Gastrocnemius medialis (tissue), 4 donors: ENCODE data around the gene CEPT1. TPM values are rescaled to one million over a fixed set of nuclear protein-coding genes. Genes with fewer than 3 reads are reported as not detected.
A peak's percentile ranks its signal among the peaks of the same experiment; 100 is the strongest.

Source experiments
- ATAC-seq, 2 donors: fragments of 150-250 bp; one replicate each; pipeline ENCODE4 v1.9.1; 2016
- DNase-seq, 2 donors: peaks; one replicate each; pipeline ENCODE4 v3.0.0-alpha.2; 2019
- H3K27ac ChIP-seq, 4 donors: fragments of 200-600 bp; sonication (generic); 1 replicate in 1 of 4; 2 replicates in 3 of 4; pipeline ENCODE4 v1.5.1; 2016 to 2018; ENCODE audit warnings: mild to moderate bottlenecking in 2 of 4, moderate library complexity in 1 of 4
- H3K27me3 ChIP-seq, 3 donors: fragments of 200-600 bp; sonication (generic) in 2 of 3; 1 replicate in 1 of 3; 2 replicates in 2 of 3; pipeline versions ENCODE4 v1.5.1 to v1.6.0; 2016 to 2019; ENCODE audit warnings: mild to moderate bottlenecking in 1 of 3, moderate library complexity in 1 of 3
- H3K36me3 ChIP-seq, 2 donors: fragments of 200-600 bp; sonication (generic) in 1 of 2; one replicate each; pipeline ENCODE4 v1.5.1; 2017 to 2018
- H3K4me1 ChIP-seq, 2 donors: fragments of 200-600 bp; sonication (generic) in 1 of 2; one replicate each; pipeline ENCODE4 v1.5.1; 2016 to 2017; ENCODE audit warnings: mild to moderate bottlenecking in 2 of 2
- H3K4me3 ChIP-seq, 4 donors: fragments of 200-600 bp; sonication (generic) in 3 of 4; 1 replicate in 1 of 4; 2 replicates in 3 of 4; pipeline ENCODE4 v1.5.1; 2016 to 2019; ENCODE audit warnings: mild to moderate bottlenecking in 2 of 4
- H3K9me3 ChIP-seq, 3 donors: fragments of 200-600 bp; sonication (generic) in 2 of 3; 1 replicate in 1 of 3; 2 replicates in 2 of 3; pipeline ENCODE4 v1.5.1; 2016 to 2019
- POLR2A ChIP-seq, 2 donors: fragments of 450-650 bp; IDR thresholded peaks; one replicate each; pipeline ENCODE4 v1.6.1; 2017; ENCODE audit warnings: antibody characterized with exemption in 2 of 2, mild to moderate bottlenecking in 2 of 2, moderate library complexity in 2 of 2
- in situ Hi-C, 4 donors: fragments of 200-750 bp; cut with MboI; loops; one replicate each; pipeline versions ENCODE4 v1.15.0 to v1.8.0; 2017; ENCODE audit warnings: low sequenced_read_pairs in 4 of 4
- intact Hi-C: fragments of 100-400 bp; cut with DNase I; formaldehyde crosslinking; loops from one replicate; pipeline ENCODE4 v1.15.1; 2023; ENCODE audit warnings: low total_unique reads
- total RNA-seq, 4 donors: library from RNA; depleted of rRNA; stranded (reverse); fragments of >200 nt; gene quantifications; one replicate each; pipeline versions ENCODE4 v1.1.0 to v1.2.3, GENCODE V29; 2016
- TF ChIP-seq, protein P1 (sequence below), 5 experiments: fragments of 450-650 bp in 3 of 5; fragments of 200-600 bp in 2 of 5; sonication (generic) in 2 of 5; IDR thresholded peaks in 4 of 5; conservative IDR thresholded peaks in 1 of 5; 1 replicate in 4 of 5; 2 replicates in 1 of 5; pipeline ENCODE4 v1.5.1; 2016 to 2019; ENCODE audit warnings: antibody characterized with exemption in 5 of 5, mild to moderate bottlenecking in 3 of 5, moderate library complexity in 3 of 5

CEPT1 gene
- total RNA-seq, 4 donors from 2014 or later, result 8.2 to 14.8 (median 10.6) TPM

DNA sequence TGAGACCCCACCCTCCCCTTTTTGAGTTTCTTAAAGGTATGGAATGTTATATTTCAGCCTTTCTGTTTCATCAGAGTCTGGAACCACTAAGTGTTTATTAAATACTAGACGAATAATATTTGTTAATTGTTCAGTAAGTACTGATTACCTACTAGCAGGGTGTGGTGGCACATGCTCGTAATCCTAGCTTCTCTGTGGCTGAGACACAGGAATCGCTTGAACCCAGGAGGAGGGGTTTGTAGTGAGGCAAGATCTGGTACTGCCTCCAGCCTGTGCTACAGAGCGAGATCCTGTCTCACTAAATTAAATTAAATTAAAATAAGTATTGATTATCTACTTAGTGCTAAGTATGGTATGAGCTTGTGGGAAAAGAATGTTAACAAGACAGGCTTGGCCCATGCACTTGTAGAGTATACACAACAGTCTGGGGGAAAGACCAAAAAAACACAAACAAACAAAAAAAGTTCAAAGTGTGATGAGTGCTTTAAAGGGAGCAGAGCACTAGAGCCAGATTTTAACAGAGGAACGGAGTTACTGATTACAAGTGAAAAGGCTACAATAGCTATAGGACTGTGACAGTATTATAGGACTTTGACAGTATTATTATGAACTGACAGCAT is 2.4 kb downstream of the CEPT1 start:
- intact Hi-C loops, result loop anchor here (5.0 to 10.0 kb wide), 3 partner anchors 180 to 622 kb away; partner anchors contain the start of genes ATP5PB, LRIF1 and WDR77
- Histone ChIP-seq H3K36me3 (no peaks in the 10 kb centered on the region), H3K4me3 (no peak overlapping the region), H3K9me3 (no peaks in the 10 kb centered on the region), H3K27ac (peak overlapping the region in 1 of 4 donors; percentile 22), H3K27me3 (no peaks in the 10 kb centered on the region), H3K4me1 (peaks cover 28 to 42% of the 10 kb centered on the region in 2 donors)
- TF ChIP-seq, protein P1, sequence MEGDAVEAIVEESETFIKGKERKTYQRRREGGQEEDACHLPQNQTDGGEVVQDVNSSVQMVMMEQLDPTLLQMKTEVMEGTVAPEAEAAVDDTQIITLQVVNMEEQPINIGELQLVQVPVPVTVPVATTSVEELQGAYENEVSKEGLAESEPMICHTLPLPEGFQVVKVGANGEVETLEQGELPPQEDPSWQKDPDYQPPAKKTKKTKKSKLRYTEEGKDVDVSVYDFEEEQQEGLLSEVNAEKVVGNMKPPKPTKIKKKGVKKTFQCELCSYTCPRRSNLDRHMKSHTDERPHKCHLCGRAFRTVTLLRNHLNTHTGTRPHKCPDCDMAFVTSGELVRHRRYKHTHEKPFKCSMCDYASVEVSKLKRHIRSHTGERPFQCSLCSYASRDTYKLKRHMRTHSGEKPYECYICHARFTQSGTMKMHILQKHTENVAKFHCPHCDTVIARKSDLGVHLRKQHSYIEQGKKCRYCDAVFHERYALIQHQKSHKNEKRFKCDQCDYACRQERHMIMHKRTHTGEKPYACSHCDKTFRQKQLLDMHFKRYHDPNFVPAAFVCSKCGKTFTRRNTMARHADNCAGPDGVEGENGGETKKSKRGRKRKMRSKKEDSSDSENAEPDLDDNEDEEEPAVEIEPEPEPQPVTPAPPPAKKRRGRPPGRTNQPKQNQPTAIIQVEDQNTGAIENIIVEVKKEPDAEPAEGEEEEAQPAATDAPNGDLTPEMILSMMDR (IDR thresholded peaks at IDR 0.05 in 4 of 5, conservative IDR thresholded peaks at IDR 0.05 in 1 of 5), result no peak
- no peak for TF ChIP-seq POLR2A (IDR thresholded peaks at IDR 0.05)
- DNase-seq, result no peak
- in situ Hi-C loops, result loop anchor here in 2 of 4 donors (25.0 kb wide), 1 partner anchor 620 kb away; the partner anchor contains the start of gene DDX20 (in 2 of the 2)
- no peak for ATAC-seq

DNA sequence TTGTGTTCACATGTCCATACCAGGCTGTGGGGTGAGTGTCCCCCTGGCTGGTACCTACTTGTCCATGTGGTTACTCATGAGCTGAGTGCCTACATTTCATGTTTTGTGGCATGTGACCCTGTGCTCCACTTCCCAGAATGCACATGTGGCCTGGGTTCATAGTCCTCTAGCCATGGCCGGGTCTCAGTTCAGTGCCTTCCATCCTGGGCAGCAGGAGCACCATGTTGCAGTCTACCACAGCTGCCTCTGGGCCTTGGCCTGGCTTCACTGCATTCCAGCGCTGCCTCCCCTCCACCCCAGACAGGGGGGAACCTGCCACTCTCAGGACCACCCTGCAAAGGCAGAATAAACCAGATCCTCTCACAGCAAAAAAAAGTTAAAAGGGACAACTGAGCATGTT is 5.5 kb downstream of the CEPT1 start:
- in situ Hi-C loops (loop anchor here in 2 of 4 donors (25.0 kb wide), 1 partner anchor 617 kb away; the partner anchor contains the start of gene DDX20 (in 2 of the 2)), intact Hi-C loops (loop anchor here (10.0 kb wide), 1 partner anchor 619 kb away; no protein-coding TSS in a partner anchor)
- DNase-seq (no peak), ATAC-seq (no peak)
- Histone ChIP-seq H3K9me3 (no peaks in the 10 kb centered on the region), H3K27me3 (no peaks in the 10 kb centered on the region), H3K36me3 (peaks cover 0 to 25% of the 10 kb centered on the region in 2 donors), H3K4me3 (no peak overlapping the region), H3K4me1 (peaks cover 23 to 30% of the 10 kb centered on the region in 2 donors), H3K27ac (no peak overlapping the region)
- no peak for TF ChIP-seq POLR2A (IDR thresholded peaks at IDR 0.05)
- TF ChIP-seq, protein P1 (IDR thresholded peaks at IDR 0.05 in 4 of 5, conservative IDR thresholded peaks at IDR 0.05 in 1 of 5), result no peak

DNA sequence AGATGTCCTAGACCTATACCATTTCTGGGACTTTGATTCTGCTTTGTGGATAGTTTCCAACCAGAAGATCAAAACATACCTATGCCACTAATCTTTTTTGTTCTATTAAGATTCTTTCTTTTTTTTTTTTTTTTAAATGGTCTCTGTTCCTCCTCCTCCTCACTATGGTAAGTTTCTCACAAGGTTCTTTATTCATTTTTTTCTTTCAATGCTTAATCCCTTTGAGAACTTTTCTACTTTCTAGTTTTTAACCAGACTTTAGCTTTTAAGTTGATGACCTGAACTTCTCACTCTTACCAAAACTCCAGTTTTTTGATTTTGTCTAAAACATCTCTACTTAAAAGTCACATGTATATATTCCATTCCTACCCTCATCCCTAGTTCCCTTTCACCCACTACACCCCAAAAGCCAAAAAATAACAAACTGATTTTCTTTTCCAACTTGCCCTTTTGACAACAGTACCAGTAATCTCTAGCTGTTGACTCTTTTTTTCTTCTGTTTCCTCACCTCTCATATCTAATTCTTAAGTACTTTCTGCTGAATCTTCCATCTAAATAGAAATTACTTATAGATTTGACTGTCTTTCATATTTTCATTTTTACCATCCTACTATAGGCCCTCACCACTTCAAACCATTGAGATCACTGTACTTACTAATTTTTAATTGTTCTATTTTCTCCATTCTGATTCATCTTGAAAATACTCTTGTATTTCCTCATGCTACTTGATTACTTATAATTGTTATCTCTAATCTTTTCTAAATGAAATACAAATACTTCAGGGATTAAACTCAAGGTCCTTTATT is 6.1 kb downstream of the CEPT1 start:
- DNase-seq (no peak), ATAC-seq (no peak)
- H3K36me3 ChIP-seq, result peaks cover 0 to 25% of the 10 kb centered on the region in 2 donors
- no peak overlapping the region for H3K4me3 ChIP-seq
- H3K9me3 ChIP-seq, result no peaks in the 10 kb centered on the region
- H3K27me3 ChIP-seq, result no peaks in the 10 kb centered on the region
- intact Hi-C loops (loop anchor here (10.0 kb wide), 1 partner anchor 619 kb away; no protein-coding TSS in a partner anchor), in situ Hi-C loops (loop anchor here in 2 of 4 donors (25.0 kb wide), 1 partner anchor 616 kb away; the partner anchor contains the start of gene DDX20 (in 2 of the 2))
- peaks cover 18 to 24% of the 10 kb centered on the region in 2 donors for H3K4me1 ChIP-seq
- H3K27ac ChIP-seq, result no peak overlapping the region
- TF ChIP-seq, protein P1 (IDR thresholded peaks at IDR 0.05 in 4 of 5, conservative IDR thresholded peaks at IDR 0.05 in 1 of 5), result no peak
- no peak for TF ChIP-seq POLR2A (IDR thresholded peaks at IDR 0.05)

DNA sequence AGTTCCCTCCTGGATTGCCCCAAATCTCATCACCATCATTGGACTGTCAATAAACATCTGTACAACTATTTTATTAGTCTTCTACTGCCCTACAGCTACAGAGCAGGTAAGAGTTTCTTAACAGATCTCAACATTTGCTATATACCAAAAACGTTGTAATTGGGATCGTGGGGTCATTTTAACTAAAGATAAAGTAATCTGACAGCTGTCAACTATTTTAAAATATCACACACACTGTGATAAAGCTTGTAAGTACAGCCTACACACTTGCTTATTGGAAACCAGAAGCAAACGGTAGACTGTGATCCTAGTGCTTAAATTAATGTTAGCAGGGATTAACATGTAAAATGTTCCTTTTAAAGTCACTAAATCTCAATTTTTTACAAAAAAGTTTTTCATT is 7.9 kb downstream of the CEPT1 start:
- H3K9me3 ChIP-seq, result no peaks in the 10 kb centered on the region
- ATAC-seq (no peak), DNase-seq (no peak)
- TF ChIP-seq, protein P1 (IDR thresholded peaks at IDR 0.05 in 4 of 5, conservative IDR thresholded peaks at IDR 0.05 in 1 of 5), result no peak
- no peak for TF ChIP-seq POLR2A (IDR thresholded peaks at IDR 0.05)
- H3K36me3 ChIP-seq, result peaks cover 0 to 28% of the 10 kb centered on the region in 2 donors
- peaks cover 1 to 8% of the 10 kb centered on the region in 2 donors for H3K4me1 ChIP-seq
- H3K4me3 ChIP-seq, result no peak overlapping the region
- no peak overlapping the region for H3K27ac ChIP-seq
- H3K27me3 ChIP-seq, result no peaks in the 10 kb centered on the region
- in situ Hi-C loops (loop anchor here in 2 of 4 donors (25.0 kb wide), 1 partner anchor 614 kb away; the partner anchor contains the start of gene DDX20 (in 2 of the 2)), intact Hi-C loops (loop anchor here (10.0 kb wide), 1 partner anchor 617 kb away; no protein-coding TSS in a partner anchor)
